ENCODE measurements around the gene LPAR5. TPM values are rescaled to one million over a fixed set of nuclear protein-coding genes. Genes with fewer than 3 reads are reported as not detected.

The LPAR5 gene
- total RNA-seq: not detected in 2 replicates

DNA sequence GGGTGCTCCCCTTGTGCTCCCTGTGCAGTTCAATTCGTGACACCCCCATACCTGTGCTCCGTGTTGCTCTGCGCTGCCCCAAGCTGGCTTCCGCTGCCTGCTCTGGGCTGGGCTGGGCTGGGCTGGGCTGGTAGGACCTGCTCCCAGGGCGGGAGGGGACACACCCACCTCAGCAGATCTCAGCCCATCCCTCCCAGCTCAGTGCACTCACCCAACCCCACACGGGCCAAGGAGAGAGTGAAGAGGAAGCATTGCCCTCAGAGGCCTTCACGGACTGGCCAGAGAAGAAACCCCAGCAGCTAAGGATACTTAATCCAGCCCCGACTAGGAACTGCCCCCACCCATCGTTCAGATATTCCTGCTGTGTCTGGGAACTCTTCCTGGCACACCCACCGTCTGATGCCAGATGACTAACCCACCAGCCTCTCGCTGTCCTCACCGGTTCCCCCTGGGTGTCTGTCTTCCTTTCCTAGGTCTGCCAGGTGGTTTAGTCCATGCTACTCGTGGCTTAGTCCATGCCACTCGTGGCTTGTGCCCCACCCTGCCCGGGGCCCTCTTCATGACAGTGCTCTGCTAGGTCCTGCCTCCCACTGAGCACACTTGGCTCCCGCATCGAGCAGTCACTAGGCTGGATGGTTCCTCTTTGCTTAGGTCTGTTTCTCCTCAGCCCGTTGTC, at the start of gene LPAR5:
Gene LPAR5, minus strand, starts transcription at position 104 of the 676 bp plus-strand sequence. CDS start 14,711 bp downstream, outside the sequence.

GRCh38 chr12:6662906-6663742, 27.4 kb upstream of the LPAR5 start, which contains the start of gene ING4:
ING4 (minus strand) TSS chr12:6663119; CDS start chr12:6663101, 18 bp downstream.

GRCh38 chr12:6647083-6647604, 11.4 kb upstream of the LPAR5 start, which contains the start of gene ACRBP:
ACRBP (minus strand) TSS chr12:6647432; CDS start chr12:6647366, 66 bp downstream.

Other genes starting within 250 kb of the LPAR5 start
- not detected in 2 replicates for gene CD27, start 191.0 kb downstream of the LPAR5 start, total RNA-seq
- gene TAPBPL, start 183.9 kb downstream of the LPAR5 start, total RNA-seq: 3.9 and 6.8 TPM in 2 replicates
- gene VAMP1, start 165.3 kb downstream of the LPAR5 start, total RNA-seq: 2.3 and 2.7 TPM in 2 replicates
- gene MRPL51, start 142.7 kb downstream of the LPAR5 start, total RNA-seq: 109 and 117 TPM in 2 replicates
- 44.8 and 62.3 TPM in 2 replicates for gene NCAPD2, start 141.9 kb downstream of the LPAR5 start, total RNA-seq
- gene GAPDH, start 101.4 kb downstream of the LPAR5 start, total RNA-seq: 4,775 and 7,237 TPM in 2 replicates
- gene IFFO1, start 79.9 kb downstream of the LPAR5 start, total RNA-seq: 7.6 and 7.8 TPM in 2 replicates
- 21.4 and 33.9 TPM in 2 replicates for gene NOP2, start 67.7 kb downstream of the LPAR5 start, total RNA-seq
- 143 and 200 TPM in 2 replicates for gene CHD4, start 28.6 kb downstream of the LPAR5 start, total RNA-seq
- 0.32 and 0.46 TPM in 2 replicates for gene ACRBP, start 11.5 kb upstream of the LPAR5 start, total RNA-seq
- gene ING4, start 27.2 kb upstream of the LPAR5 start, total RNA-seq: 36.7 and 52.1 TPM in 2 replicates
- gene ZNF384, start 53.4 kb upstream of the LPAR5 start, total RNA-seq: 7.1 and 8.8 TPM in 2 replicates
- gene PIANP, start 64.9 kb upstream of the LPAR5 start, total RNA-seq: under 0.01 TPM in 1 of 2 replicates, not detected in the other
- gene COPS7A, start 88.1 kb upstream of the LPAR5 start, total RNA-seq: 32.2 and 33.4 TPM in 2 replicates
- 89.3 and 94.7 TPM in 2 replicates for gene MLF2, start 117.2 kb upstream of the LPAR5 start, total RNA-seq
- 39.4 and 54.6 TPM in 2 replicates for gene PTMS, start 130.4 kb upstream of the LPAR5 start, total RNA-seq
- under 0.01 and 0.15 TPM in 2 replicates for gene LAG3, start 136.6 kb upstream of the LPAR5 start, total RNA-seq
- gene CD4, start 153.6 kb upstream of the LPAR5 start, total RNA-seq: not detected in 2 replicates
- gene GPR162, start 185.9 kb upstream of the LPAR5 start, total RNA-seq: 9.4 and 9.7 TPM in 2 replicates
- 81.9 and 98.6 TPM in 2 replicates for gene P3H3, start 192.4 kb upstream of the LPAR5 start, total RNA-seq
- 0.65 and 1.4 TPM in 2 replicates for gene GNB3, start 205.0 kb upstream of the LPAR5 start, total RNA-seq
- gene CDCA3, start 215.3 kb upstream of the LPAR5 start, total RNA-seq: 12.7 and 13.2 TPM in 2 replicates
- gene USP5, start 216.2 kb upstream of the LPAR5 start, total RNA-seq: 84.5 and 88.4 TPM in 2 replicates
- 1,011 and 1,271 TPM in 2 replicates for gene TPI1, start 231.6 kb upstream of the LPAR5 start, total RNA-seq
- gene SPSB2, start 237.3 kb upstream of the LPAR5 start, total RNA-seq: 3.2 and 4.1 TPM in 2 replicates